ENCODE results near the gene TTC39A. TPM values are rescaled to one million over a fixed set of nuclear protein-coding genes. Genes with fewer than 3 reads are reported as not detected.

Gene TTC39A
- polyA plus RNA-seq, 1 donor (not counting 4 experiments of a cell fraction or from before 2014, with no cell fraction given) = 1.4 TPM

DNA sequence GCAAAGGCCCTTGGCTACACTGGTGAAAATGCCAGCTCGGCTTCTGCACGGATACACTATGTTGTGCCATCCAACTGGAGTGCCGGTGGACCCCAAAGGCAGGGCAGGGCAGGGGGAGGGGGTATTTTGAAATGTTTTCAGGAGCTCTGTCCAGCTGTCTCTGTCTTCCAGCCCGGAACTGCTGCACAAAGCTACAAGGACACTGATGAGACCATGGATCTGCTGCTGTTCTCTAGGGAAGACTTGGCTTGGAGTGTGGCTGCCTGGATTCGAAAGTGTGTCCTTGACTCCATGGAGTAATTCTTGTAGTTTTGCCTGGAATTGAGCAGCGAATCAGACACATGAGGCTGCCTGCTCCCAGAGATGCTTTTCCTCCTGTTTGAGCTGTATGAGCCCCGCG is 42.4 kb downstream of the TTC39A start:
- FAIRE-seq (no peak), DNase-seq (ENCODE audit: low read depth, low spot score) (no peak)
- Histone ChIP-seq H3K27ac (ENCODE audit: control insufficient read depth, insufficient read depth, low read length) (no peak overlapping the region), H3K36me3 (ENCODE audit: control insufficient read depth in 2 of 2, extremely low read depth in 1 of 2, insufficient read depth in 2 of 2, low read length in 2 of 2) (no peaks in the 10 kb centered on the region), H3K9me3 (ENCODE audit: control insufficient read depth, low read depth, low read length) (no peaks in the 10 kb centered on the region), H3K4me3 (ENCODE audit: control insufficient read depth in 2 of 3, extremely low read depth in 1 of 3, insufficient read depth in 2 of 3, low read depth in 1 of 3, low read length in 3 of 3) (no peak overlapping the region), H4K20me1 (ENCODE audit: control insufficient read depth, extremely low read depth, insufficient read depth, low read length) (no peaks in the 10 kb centered on the region), H3K79me2 (ENCODE audit: control insufficient read depth, insufficient read depth, low read length) (no peaks in the 10 kb centered on the region), H2AFZ (ENCODE audit: control insufficient read depth, low read length) (no peak overlapping the region), H3K4me1 (ENCODE audit: control insufficient read depth, extremely low read depth, insufficient read depth, low read length) (no peaks in the 10 kb centered on the region), H3K9me1 (ENCODE audit: control insufficient read depth, extremely low read depth, insufficient read depth, low read length) (no peaks in the 10 kb centered on the region), H3K9ac (ENCODE audit: control insufficient read depth, extremely low read depth, insufficient read depth, low read length) (no peak overlapping the region), H3K4me2 (ENCODE audit: control insufficient read depth, extremely low read depth, insufficient read depth, low read depth, low read length) (no peak overlapping the region), H3K27me3 (ENCODE audit: control insufficient read depth, extremely low read depth, insufficient read depth, low read length) (no peaks in the 10 kb centered on the region)
- TF ChIP-seq, protein P1, sequence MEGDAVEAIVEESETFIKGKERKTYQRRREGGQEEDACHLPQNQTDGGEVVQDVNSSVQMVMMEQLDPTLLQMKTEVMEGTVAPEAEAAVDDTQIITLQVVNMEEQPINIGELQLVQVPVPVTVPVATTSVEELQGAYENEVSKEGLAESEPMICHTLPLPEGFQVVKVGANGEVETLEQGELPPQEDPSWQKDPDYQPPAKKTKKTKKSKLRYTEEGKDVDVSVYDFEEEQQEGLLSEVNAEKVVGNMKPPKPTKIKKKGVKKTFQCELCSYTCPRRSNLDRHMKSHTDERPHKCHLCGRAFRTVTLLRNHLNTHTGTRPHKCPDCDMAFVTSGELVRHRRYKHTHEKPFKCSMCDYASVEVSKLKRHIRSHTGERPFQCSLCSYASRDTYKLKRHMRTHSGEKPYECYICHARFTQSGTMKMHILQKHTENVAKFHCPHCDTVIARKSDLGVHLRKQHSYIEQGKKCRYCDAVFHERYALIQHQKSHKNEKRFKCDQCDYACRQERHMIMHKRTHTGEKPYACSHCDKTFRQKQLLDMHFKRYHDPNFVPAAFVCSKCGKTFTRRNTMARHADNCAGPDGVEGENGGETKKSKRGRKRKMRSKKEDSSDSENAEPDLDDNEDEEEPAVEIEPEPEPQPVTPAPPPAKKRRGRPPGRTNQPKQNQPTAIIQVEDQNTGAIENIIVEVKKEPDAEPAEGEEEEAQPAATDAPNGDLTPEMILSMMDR (optimal IDR thresholded peaks at IDR 0.05 in 1 of 3, IDR thresholded peaks at IDR 0.05 in 1 of 3, conservative IDR thresholded peaks at IDR 0.05 in 1 of 3; ENCODE audit: extremely low read depth in 1 of 3, insufficient read depth in 2 of 3, low read length in 3 of 3) = no peak
- TF ChIP-seq EZH2 (IDR thresholded peaks at IDR 0.05; ENCODE audit: low read length) = no peak
- dilution Hi-C loops (cut with MboI; ENCODE audit: extremely low pct_ligation_motif_present, low sequenced_read_pairs) = no loop called here

GRCh38 chr1:51285055-51285454 is 45.3 kb downstream of the TTC39A start:
- Histone ChIP-seq H3K4me3 (ENCODE audit: control insufficient read depth in 2 of 3, extremely low read depth in 1 of 3, insufficient read depth in 2 of 3, low read depth in 1 of 3, low read length in 3 of 3) (no peak overlapping the region), H3K27ac (ENCODE audit: control insufficient read depth, insufficient read depth, low read length) (no peak overlapping the region), H3K27me3 (ENCODE audit: control insufficient read depth, extremely low read depth, insufficient read depth, low read length) (no peaks in the 10 kb centered on the region), H3K4me2 (ENCODE audit: control insufficient read depth, extremely low read depth, insufficient read depth, low read depth, low read length) (no peak overlapping the region), H3K79me2 (ENCODE audit: control insufficient read depth, insufficient read depth, low read length) (no peaks in the 10 kb centered on the region), H4K20me1 (ENCODE audit: control insufficient read depth, extremely low read depth, insufficient read depth, low read length) (no peaks in the 10 kb centered on the region), H3K4me1 (ENCODE audit: control insufficient read depth, extremely low read depth, insufficient read depth, low read length) (no peaks in the 10 kb centered on the region), H3K9me3 (ENCODE audit: control insufficient read depth, low read depth, low read length) (no peaks in the 10 kb centered on the region), H3K36me3 (ENCODE audit: control insufficient read depth in 2 of 2, extremely low read depth in 1 of 2, insufficient read depth in 2 of 2, low read length in 2 of 2) (peaks cover 0 to 1% of the 10 kb centered on the region in 2 experiments), H3K9me1 (ENCODE audit: control insufficient read depth, extremely low read depth, insufficient read depth, low read length) (no peaks in the 10 kb centered on the region), H3K9ac (ENCODE audit: control insufficient read depth, extremely low read depth, insufficient read depth, low read length) (no peak overlapping the region), H2AFZ (ENCODE audit: control insufficient read depth, low read length) (no peak overlapping the region)
- no peak for DNase-seq (ENCODE audit: low read depth, low spot score)
- dilution Hi-C loops (cut with MboI; ENCODE audit: extremely low pct_ligation_motif_present, low sequenced_read_pairs) = no loop called here
- FAIRE-seq = no peak
- TF ChIP-seq, protein P1 (optimal IDR thresholded peaks at IDR 0.05 in 1 of 3, IDR thresholded peaks at IDR 0.05 in 1 of 3, conservative IDR thresholded peaks at IDR 0.05 in 1 of 3; ENCODE audit: extremely low read depth in 1 of 3, insufficient read depth in 2 of 3, low read length in 3 of 3) = no peak

Measured in keratinocyte (primary cell).